CD4-positive, alpha-beta T cell treated with Interleukin-10 for 1 hour (primary cell): Measurements from ENCODE around the gene FAM110D.
A peak's percentile ranks its signal among the peaks of the same experiment; 100 is the strongest.

ENCODE experiments used
- DNase-seq: peaks from one replicate; pipeline ENCODE4 v3.0.0-alpha.2; 2020

FAM110D gene

DNA sequence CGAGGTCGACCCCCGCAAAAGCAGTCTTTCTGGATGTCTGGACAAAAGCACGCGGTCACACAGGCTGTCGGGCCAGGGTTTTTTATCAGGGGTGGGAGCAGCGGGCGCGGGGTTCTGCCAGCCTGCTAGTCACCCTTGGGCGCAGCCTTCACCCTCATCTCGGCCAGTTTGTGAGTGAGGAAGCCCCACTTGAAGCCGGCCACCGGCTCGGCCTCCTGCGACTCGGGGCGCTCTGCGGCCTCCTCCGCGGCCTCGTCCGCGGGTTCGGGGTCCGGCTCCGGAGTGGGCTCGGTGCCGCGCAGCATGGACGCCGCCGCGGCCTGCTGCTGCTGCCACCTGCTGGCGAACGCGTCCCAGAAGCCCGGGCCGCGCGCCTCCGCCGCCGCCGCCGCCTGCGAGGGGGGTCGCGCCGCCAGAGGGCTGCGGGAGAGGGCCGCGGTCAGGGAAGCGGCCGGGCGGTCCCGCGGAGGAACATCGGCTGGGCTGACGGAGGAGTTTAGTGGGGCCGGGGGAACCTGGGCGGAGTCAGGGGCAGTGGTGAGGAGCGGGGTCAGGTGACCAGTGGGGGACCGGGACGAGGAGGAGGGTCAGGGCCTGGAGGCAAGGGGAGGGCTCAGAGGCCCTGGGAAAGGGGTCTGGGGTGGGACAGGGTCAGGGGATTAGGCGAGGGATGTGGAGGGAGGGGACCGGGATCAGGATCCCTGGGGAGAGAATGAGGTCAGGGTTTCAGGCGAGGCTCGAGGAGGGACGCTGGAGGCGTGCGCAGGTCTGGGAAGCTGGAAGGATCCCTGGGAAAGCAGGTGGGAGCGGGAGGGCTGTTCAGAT is 5.4 kb downstream of the FAM110D start:
- peak; percentile 53 for DNase-seq

DNA sequence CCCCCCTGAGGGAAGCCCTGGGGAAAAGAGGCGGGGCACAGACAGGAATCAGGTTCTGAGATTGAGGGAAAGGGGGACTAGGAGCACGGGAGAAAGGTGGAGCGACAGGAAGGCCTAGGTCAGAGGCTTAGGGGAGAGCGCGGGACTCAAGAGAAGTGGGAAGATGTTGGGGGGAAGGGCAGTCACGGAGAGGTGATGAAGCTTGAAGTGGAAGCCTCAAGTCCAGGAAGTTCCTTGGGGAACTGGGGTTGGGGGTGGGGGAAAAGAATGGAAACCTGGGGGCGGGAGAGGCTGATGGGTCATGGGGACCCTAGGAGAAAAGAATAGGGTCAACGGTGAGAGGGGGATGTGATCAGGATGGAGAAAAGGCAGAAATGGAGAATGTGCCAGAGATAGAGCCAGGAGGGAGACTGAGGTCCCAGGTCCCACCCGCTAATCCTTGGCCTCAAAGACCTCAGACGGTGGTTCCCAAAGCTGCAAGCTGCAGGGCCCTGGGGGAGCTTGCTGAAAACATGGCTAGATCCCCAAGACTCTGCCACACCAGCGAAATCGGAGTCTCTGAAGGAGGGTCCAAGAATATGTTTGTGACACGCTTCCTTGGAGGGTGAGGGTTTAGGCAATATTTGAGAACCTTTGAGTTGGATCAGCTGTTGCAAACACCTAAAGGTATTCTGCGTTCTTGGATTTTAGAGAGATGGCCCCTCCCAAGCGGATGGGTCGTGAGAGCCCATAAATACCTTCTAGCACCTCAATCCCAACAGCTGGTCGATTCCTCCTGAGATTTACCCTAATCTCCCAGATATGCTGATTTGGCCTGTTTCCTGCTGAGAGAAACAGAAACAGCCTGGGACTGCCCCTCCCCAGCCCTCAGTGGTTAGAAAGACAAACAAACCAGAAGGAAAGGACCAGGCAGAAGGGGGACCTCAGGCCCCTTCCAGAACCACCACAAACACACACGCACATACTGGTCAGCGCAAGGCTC is 6.3 kb downstream of the FAM110D start:
- DNase-seq: no peak

DNA sequence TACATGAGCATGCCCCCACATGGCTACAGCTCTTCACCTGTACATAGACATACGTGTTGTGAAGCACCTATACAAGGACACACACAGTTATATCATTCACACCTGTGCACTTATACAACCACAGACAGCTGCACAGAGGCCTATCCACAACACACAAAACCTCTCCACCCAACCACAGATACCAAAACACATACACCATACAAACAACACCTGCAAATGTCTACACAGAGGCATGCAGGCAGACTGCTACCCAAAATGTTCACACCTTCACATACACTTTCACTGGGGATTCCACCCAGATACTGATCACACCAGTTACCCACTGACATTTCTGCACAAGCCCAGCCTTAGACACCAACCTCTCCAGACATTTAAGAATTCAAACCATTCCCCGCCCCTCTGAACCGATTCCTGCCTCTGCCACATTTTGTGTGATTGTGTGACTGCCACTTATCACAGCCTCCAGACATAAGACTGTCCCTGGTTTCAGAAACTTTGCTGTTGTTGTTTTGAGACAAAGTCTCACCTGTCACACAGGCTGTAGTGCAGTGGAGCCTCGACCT is 7.9 kb downstream of the FAM110D start:
- no peak for DNase-seq

DNA sequence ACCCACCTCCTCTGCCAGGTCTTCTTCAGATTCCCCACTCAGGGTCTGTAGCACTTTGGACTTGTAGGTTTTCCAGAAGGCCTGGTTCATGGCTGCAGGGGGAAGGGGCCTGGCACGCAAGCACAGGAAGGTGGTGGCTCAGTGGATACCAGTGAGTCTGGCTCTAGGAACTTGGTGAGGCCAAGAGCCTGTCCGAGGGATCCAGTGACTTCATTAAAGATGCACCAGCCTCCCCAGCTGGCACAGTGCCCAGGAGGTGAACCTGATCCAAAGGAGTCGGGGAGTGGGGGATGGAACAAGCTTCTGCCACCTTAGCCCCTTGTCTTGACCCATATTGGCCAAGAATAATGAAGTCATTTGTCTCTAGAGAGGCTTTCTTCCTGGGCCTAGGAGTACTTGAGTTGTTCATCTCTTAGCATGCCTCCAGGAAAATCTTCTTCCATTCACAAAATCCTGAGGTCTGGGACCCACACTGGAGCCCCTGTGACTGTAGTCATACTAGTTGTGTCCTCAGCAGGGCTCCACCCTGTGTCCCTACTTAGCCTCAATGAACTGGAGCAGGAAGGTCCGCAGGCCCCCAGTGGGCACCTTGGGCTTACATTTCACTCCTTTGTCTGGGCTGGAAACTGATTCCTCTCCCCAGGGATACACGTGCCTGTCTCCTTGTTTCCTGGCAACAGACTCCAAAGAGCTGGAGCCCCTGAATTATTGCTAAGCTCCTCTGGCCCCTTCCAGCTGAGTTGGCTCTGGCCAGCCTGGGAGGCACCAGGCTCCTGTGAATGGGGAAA is 9.7 kb downstream of the FAM110D start, which contains the start of gene C1orf232:
TSS of gene C1orf232 (minus strand) at position 554 of the 788 bp plus-strand sequence. CDS start at position 90, 464 bp downstream.
- no peak for DNase-seq

DNA sequence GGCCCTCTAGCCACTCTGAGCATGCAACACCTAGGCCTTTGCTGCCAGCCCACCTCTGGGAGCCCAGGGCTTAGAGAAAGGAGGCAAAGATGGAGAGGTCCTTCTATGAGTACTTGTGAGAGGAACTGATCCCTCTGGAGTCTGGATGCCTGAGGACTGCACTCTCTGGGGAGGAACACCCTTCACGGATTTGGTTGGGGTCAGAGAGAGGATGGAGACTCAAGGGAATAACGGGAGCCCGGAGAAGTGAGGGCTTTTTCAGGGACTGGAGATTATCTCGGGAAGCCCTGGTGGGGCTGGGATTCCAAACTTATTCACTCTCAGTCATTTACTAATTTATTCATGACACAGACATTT is 10.3 kb downstream of the FAM110D start:
- DNase-seq: no peak

DNA sequence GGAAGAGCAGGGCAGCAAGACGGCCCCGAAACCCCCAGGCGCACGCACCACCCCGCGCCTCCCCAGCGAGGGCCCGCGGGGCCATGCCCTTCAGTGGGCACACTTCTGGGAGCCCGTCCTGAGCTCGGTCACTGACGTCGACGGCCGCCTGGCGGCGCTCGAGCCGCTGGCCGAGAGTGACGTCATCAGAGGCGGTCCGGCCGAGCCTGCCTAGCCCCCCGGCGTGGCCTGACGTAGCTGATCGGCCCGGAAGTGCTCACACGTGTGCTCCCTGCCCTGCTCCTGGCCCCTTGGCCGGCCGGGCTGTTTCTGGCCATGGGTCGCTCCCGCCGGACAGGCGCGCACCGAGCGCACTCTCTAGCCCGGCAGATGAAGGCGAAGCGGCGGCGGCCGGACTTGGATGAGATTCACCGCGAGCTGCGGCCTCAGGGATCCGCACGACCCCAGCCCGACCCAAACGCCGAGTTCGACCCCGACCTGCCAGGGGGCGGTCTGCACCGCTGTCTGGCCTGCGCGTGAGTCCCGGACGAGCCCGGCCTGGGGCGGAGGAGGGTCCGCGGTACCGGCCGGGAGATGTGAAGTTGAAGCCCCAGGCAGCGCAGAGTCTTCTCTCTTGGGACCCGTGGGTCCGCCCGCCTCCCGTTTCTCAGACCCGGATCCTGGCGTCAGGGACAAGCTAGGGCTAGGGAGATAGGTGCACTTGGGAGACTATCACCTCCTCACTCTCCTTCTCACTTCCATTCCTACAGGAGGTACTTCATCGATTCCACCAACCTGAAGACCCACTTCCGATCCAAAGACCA is 11.0 kb downstream of the FAM110D start, which contains the start of gene ZNF593:
TSS of gene ZNF593 (plus strand) at position 240 of the 803 bp plus-strand sequence. CDS start at position 316, 76 bp downstream.
- peak; percentile 91 for DNase-seq

DNA sequence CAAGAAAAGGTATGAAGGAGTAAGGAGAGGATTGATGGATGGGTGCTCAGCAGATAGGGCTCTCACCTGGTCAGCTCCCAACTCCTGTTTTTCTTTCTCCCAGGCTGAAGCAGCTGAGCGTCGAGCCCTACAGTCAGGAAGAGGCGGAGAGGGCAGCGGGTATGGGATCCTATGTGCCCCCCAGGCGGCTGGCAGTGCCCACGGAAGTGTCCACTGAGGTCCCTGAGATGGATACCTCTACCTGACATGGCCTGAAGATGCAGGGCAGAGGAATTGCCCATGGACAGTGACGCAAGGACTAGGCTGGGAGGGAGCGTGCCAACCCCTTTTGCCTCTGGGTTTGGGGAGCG is 11.6 kb downstream of the FAM110D start:
- DNase-seq: no peak

DNA sequence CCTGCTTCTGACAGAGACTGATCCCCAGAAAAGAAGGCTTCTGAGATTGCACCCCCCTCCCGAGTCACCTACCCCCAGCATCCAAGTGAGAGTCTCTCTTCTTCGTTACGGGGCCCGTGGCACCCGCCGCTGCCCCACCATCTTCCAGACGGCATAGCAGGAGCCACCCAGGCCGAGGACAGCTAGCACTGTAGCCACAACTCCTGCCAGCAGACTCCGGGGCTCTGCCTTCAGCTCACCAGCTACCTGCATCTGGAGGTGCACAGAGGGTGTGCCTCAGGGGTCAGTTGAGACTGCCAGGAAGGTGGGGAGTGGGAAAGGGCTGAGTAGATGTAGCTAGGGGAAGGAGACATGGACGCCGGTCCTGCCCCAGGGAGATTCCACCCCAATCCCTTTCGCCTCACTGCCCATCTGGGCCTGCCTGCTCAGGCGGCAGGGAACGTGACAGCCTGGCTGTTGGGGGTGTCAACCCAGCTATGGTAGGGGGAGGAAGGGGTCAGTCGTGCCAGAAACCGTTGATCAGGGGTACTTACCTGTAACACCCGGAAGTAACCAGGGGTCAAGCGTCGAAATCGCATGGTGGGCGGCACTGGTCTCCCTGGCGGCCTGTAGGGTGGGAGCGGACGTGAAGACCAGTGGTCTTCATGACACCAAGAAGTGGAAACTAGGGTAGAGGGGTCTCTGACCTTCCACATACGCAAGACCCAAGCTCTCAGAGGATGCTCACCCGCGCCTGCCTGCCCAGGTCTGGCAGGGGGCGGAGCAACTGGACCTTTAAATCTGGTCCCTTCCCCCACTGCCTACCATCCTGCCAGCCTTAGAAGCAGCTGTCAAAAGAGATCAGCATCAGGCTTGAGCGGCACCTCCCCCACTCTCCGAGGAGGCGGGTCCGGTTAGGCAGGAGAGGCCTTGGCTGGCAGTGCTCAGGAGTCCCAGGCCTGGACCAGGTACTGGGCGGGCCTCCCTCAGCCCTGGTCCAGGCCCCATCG is 12.5 kb downstream of the FAM110D start, which contains the start of gene ZNF593OS:
TSS of gene ZNF593OS (minus strand) at position 749 of the 989 bp plus-strand sequence. CDS start at position 578, 171 bp downstream.
- DNase-seq: no peak

DNA sequence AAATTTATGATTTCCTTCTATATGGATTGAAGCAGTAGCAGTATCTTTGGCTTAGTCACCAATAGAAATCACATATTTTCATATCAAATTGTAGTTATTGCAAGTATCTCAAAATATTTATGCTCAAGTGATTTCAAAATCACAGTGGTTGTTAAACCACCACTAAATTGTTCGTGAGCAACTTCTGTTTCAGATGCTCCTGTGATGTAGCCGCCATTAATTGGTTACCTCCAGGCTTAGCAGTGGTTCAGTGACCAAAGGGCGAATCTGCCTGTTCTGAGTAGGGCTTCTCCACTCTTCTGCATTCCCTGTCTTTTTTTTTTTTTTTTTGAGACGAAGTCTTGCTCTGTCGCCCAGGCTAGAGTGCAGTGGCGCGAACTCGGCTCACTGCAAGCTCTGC is 16.5 kb downstream of the FAM110D start:
- no peak for DNase-seq

DNA sequence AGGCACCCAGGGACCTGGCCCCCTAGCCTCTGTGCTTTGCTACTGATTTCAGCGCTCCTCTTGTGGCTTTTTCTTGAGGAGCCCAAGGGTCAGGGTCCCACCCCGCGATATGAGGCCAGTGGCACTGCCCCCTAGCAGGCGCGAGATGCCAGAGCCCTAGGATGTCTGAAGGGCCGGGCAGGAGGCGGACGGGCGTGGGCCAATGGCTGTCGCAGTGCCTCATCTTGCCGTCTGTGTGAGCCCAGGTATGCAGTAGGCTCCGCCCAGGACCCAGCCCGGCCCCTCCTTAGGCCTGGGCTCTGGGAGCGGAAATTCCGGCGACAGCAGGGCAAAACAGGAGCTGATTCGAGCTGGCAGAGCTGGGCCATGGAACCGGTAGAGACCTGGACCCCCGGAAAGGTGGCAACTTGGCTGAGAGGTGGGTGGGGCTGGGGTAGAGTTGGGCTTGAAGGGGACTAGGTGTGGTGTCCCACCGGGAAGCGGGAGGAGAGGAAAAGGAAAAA is 18.4 kb downstream of the FAM110D start, which contains the start of gene CNKSR1:
TSS of gene CNKSR1 (plus strand) at position 310 of the 503 bp plus-strand sequence. CDS start at position 367, 57 bp downstream.
- DNase-seq: no peak

DNA sequence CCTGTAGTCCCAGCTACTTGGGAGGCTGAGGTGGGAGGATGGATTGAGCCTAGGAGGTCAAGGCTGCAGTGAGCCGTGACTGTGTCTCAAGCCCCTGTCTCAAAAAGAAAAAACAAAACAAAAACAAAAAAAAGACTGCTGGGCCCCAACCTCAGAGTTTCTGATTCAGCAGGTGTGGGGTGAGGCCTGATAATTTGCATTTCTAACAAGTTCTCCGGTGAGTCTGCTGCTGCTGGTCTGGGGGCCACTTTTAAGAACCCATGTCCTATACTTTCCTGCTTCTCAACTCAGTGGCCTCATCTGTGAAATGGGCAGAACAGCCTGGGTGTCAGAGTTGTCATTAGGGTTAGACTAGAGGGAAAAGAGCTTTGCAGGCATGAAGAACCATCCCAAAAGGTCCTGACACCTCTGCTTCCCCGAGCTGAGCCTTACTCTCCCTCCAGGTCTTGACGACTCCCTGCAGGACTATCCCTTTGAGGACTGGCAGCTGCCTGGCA is 21.2 kb downstream of the FAM110D start:
- no peak for DNase-seq

DNA sequence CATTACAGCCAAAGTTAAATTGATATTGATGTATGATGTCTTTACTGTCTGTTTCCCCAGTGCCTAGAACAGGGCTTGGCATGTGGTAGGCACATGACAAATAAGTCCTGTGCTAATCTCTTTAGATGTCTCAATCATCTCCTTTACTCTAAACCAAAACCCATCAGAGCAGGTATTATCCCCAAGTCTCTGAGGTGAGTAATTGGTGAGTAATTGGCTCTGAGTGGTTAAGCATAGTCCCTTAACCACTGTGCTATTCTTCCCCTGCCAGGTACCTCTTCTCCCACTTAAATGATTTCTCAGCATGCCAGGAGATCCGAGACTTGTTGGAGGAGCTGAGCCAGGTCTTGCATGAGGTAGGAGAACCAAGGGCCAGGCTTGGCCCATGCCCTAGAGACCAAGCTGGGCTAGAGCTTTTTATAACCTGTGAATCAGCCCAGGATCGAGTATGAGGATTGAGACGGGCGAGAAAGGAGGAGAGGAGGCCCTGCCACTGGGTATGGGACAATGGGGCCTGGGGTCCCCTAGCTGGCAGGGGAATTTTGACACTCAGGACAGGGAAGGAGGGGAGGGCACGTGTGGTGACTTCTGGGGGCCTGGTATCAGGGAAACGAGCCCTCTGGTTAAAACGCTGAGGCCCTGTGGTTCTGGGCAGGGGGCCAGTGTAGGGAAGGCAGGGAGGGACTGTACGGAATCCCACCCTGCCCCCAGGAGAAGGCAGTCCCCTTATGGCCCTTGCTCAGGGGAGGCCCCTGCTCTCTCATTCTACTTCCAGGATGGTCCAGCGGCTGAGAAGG is 22.9 kb downstream of the FAM110D start:
- DNase-seq: no peak

DNA sequence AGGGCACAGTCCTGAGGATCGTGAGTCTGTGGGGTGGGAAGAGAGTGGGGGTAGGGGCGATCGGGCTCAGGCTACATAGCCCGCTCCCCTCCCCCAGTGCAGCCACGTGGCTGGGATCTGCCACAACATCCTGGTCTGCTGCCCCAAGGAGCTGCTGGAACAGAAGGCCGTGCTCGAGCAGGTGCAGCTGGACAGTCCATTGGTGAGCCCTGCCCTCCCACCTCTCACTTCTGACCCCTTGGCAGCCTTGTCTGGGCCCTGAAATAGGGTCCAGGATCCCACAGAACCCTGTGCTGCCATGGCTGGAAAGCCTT is 23.5 kb downstream of the FAM110D start:
- DNase-seq: no peak

DNA sequence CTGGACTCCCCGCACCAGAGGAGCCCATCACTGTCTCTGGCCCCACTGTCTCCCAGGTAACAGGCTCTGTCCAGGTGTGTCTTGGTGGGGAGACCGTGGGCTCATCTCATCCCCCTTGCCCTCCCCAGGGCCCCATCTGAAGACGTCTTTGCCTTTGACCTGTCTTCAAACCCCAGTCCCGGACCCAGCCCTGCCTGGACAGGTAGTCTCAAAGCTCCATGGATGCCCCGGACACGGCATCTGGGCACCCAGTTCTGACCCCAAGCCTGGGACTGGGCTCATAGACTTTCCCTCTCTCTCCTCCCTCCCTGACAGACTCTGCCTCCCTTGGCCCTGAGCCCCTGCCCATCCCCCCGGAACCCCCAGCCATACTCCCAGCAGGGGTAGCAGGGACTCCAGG is 25.2 kb downstream of the FAM110D start:
- DNase-seq: no peak

DNA sequence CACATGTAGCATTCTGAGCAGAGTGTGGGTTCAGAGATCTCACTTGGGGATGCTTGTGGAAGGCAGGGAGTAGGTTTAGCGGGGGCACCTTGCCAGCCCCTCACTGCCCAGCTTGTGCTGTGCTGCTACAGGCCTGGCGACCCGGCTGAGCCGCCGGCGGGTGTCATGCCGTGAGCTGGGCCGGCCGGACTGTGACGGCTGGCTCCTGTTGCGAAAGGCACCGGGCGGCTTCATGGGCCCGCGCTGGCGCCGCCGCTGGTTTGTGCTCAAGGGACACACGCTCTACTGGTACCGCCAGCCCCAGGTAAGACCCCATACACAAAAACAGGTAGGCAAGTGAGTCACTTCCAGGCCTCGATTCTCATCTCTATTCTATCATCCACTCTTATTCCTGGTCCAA is 26.0 kb downstream of the FAM110D start:
- DNase-seq: no peak

DNA sequence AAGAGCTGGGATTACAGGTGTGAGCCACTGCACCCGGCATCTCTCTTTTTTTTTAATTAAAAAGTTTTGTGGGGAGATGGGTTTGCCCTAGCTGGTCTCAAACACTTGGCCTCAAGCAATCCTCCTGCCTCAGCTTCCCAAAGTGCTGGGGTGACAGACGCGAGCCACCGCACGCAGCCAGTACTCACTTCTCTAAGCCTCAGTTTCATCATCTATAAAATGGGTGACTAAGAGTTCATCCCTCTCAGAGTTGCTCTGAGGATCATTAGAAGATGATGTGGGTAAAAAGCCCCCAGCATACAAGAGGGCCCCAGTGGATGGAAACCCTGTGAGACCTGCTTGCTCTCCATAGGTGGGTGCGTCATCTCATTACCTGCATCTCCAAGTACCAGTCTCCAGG is 29.0 kb downstream of the FAM110D start:
- DNase-seq: no peak

DNA sequence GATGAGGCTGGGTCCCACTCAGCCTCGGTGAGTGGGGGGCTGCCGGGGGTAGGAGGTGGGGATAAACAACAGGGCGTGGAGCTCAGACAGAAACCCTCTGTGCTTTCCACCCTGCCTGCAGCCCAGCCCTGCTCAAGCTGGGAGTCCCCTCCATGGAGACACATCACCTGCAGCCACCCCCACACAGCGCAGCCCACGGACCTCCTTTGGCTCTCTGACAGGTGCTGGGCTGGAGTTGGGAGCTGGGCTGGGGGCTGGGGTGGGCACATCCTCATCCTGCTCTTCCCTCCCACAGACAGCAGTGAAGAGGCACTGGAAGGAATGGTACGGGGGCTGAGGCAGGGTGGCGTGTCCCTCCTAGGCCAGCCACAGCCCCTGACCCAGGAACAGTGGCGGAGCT is 29.6 kb downstream of the FAM110D start:
- DNase-seq: no peak

DNA sequence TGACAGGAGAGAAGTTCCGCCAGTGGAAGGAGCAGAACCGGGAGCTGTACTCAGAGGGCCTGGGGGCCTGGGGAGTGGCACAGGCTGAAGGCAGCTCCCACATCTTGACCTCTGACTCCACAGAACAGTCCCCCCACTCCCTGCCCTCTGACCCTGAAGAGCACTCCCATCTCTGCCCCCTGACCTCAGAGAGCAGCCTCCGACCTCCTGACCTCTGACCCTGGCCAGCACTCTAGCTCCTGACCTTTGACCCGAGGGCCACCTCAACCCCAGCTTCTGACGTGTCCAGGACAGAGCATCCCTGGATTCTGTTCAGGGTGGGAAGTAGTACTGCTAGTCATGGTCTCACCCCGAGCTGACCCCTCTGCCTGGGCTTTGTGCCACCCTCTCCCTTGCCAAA is 30.5 kb downstream of the FAM110D start:
- no peak for DNase-seq

DNA sequence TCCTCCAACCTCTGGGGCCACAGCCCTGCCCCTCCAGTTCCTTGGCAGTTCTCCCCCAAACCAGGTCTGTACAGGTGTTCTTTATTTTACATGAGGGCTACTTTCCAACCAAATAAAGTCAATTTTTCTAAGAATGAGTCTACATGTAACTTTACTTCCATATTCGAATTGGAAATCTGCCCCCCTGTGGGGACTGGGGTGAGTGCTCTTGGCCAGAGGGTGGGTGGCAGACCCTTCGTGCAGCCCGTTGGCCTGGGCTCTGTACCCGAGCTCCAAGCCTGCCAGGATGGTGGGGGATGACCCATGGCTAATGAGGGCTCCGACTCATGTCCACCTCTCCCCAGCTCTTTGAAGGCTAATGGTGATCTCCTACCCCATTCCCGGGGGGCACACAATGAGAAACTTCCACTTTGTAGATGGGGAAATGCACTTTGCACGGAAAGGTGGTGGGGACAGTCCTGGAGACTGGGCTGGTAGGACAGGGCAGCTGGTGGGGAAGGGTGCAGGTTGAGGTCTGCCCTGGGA is 30.9 kb downstream of the FAM110D start:
- no peak for DNase-seq
